Prostate gland (tissue), 2 donors: ENCODE results near the gene NNAT. TPM values are rescaled to one million over a fixed set of nuclear protein-coding genes. Genes with fewer than 3 reads are reported as not detected.

Source experiments
- DNase-seq: peaks from one replicate; pipeline ENCODE4 v3.0.0-alpha.2; 2019; ENCODE audit warnings: low spot score
- H3K27ac ChIP-seq, 2 donors: fragments of 200-600 bp; sonication (generic); 2 replicates each; pipeline ENCODE4 v1.5.1; 2017 to 2019
- H3K27me3 ChIP-seq: fragments of 200-600 bp; sonication (generic); replicated peaks from 2 replicates; pipeline ENCODE4 v1.5.1; 2019; ENCODE audit not compliant: insufficient read depth
- H3K36me3 ChIP-seq, 2 donors: fragments of 200-600 bp; sonication (generic); 1 replicate in 1 of 2; 2 replicates in 1 of 2; pipeline versions ENCODE4 v1.5.1 to v1.8.1; 2017 to 2019
- H3K4me1 ChIP-seq: fragments of 200-600 bp; sonication (generic); replicated peaks from 2 replicates; pipeline ENCODE4 v1.5.1; 2019
- H3K4me3 ChIP-seq, 2 donors: fragments of 200-600 bp; sonication (generic); 2 replicates each; pipeline ENCODE4 v1.5.1; 2017 to 2019
- H3K9me3 ChIP-seq: fragments of 200-600 bp; sonication (generic); 2 replicates; pipeline ENCODE4 v1.5.1; 2017
- CTCF ChIP-seq, 4 experiments: fragments of 200-600 bp in 2 of 4; fragments of 450-650 bp in 2 of 4; sonication (generic) in 2 of 4; IDR thresholded peaks; 1 replicate in 3 of 4; 2 replicates in 1 of 4; pipeline ENCODE4 v1.5.1; 2016 to 2019; ENCODE audit warnings: antibody characterized with exemption in 4 of 4, mild to moderate bottlenecking in 2 of 4, moderate library complexity in 2 of 4
- POLR2A ChIP-seq: fragments of 450-650 bp; IDR thresholded peaks from one replicate; pipeline ENCODE4 v1.6.1; 2016; ENCODE audit warnings: antibody characterized with exemption, mild to moderate bottlenecking
- POLR2AphosphoS5 ChIP-seq: sonication (generic); formaldehyde crosslinking; IDR thresholded peaks from one replicate; pipeline ENCODE4 v1.6.1; 2017; ENCODE audit warnings: antibody characterized with exemption
- WGBS: methylation state at CpG from one replicate; pipeline ENCODE4 v1.1.5; 2018; 5-methylcytosine and 5-hydroxymethylcytosine counted together
- intact Hi-C: fragments of 100-400 bp; cut with DNase I; formaldehyde crosslinking; loops from one replicate; pipeline ENCODE4 v1.14.2; 2022
- total RNA-seq, 2 donors: library from RNA; depleted of rRNA; stranded (reverse); fragments of >200 nt; gene quantifications; one replicate each; pipeline ENCODE4 v1.1.0, GENCODE V29; 2016

NNAT gene
- total RNA-seq, 2 donors from 2014 or later = 0.41 to 4.3 TPM

DNA sequence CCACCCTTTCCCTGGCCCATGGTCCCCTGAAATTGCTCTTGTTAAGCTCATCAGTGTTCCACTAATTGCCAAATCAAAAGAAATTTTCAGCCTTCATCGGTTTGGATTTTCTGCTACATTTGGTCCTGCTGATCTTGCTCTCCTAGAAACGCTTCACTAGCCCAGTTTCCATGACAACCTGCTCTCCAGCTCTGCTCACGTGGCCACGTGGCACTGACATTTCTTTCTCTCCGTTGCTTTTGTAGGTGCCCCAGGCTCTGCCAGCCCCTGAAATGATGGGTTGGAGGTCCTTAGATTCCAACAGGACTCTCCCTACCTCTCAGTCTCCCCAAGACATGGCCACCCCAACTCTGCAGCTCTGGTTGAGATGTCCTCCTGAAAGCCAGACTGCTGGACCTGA is 45.8 kb upstream of the NNAT start:
- WGBS = 67% methylated on average over 5 of the region's 5 CpGs
- DNase-seq = no peak
- TF ChIP-seq POLR2A (no peak), CTCF (IDR thresholded peaks at IDR 0.05) (no peak), POLR2AphosphoS5 (no peak)
- Histone ChIP-seq H3K4me3 (no peak overlapping the region), H3K9me3 (no peaks in the 10 kb centered on the region), H3K27ac (no peak overlapping the region), H3K4me1 (no peaks in the 10 kb centered on the region), H3K27me3 (no peaks in the 10 kb centered on the region), H3K36me3 (no peaks in the 10 kb centered on the region)
- intact Hi-C loops = no loop called here

DNA sequence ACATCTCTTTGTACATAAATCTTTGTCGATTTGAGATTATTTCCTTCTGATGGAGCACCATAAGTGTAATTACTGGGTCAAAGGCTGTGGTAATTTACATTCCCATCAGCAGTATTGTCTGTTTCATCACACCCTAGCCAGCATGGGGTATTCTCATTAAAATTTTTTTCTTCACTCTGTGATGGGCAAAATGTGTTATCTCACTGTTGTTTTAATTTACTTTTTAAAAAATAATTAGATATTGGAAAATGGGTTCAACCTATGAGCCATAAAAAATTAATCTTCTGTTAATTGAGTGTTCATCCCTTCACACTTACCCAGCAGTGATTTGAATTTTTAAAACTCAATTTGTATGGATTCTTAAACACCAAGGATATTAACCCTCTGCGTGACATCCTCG is 44.0 kb upstream of the NNAT start:
- H3K9me3 ChIP-seq = no peaks in the 10 kb centered on the region
- H3K36me3 ChIP-seq = no peaks in the 10 kb centered on the region
- no peak for DNase-seq
- no peak for TF ChIP-seq POLR2AphosphoS5
- no peak for TF ChIP-seq CTCF (IDR thresholded peaks at IDR 0.05)
- TF ChIP-seq POLR2A = no peak
- no peaks in the 10 kb centered on the region for H3K27me3 ChIP-seq
- 91% methylated on average over 3 of the region's 3 CpGs for WGBS
- intact Hi-C loops = no loop called here
- no peak overlapping the region for H3K4me3 ChIP-seq
- no peak overlapping the region for H3K27ac ChIP-seq
- H3K4me1 ChIP-seq = no peaks in the 10 kb centered on the region

GRCh38 chr20:37479266-37479665 is 41.8 kb upstream of the NNAT start:
- no peak overlapping the region for H3K27ac ChIP-seq
- no peaks in the 10 kb centered on the region for H3K9me3 ChIP-seq
- no peak overlapping the region for H3K4me3 ChIP-seq
- 67% methylated on average over 6 of the region's 6 CpGs for WGBS
- H3K36me3 ChIP-seq = no peaks in the 10 kb centered on the region
- DNase-seq = no peak
- no peaks in the 10 kb centered on the region for H3K27me3 ChIP-seq
- TF ChIP-seq POLR2A (no peak), POLR2AphosphoS5 (no peak), CTCF (IDR thresholded peaks at IDR 0.05) (no peak)
- intact Hi-C loops = no loop called here
- H3K4me1 ChIP-seq = no peaks in the 10 kb centered on the region

DNA sequence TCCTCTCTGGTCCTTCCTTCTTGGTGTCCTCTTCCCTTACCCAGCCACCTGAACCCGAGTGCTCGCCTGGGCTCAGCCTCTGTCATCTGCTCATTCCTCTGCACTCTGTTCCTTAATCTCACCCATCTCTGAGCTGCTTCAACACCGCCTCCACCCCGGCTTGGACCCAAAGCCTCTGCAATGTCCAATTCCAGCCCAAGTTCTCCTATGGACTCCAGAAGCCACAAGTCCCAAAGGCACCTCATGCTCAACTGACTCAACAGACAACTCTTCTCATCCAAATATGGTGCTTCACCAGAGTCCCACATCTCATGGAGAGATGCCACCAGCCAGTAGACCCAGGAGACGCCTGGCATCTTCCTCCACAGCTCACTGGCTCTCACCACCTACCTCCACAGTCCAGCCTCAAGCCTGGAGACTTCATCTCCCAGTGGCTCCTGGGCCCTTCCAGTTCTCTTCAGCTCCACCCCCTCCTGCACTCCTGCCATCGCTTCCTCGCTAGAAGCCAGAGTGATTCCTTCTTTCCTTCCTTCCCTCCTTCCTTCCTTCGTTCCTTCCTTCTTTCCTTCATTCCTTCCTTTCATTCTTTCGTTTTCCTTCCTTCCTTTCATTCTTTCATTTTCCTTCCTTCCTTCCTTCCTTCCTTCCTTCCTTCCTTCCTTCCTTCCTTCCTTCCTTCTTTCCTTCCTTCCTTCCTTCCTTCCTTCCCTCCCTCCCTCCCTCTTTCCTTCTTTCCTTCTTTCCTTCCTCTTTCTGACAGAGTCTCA is 40.9 kb upstream of the NNAT start:
- no peaks in the 10 kb centered on the region for H3K4me1 ChIP-seq
- intact Hi-C loops = no loop called here
- no peak overlapping the region for H3K27ac ChIP-seq
- no peak overlapping the region for H3K4me3 ChIP-seq
- TF ChIP-seq POLR2A (no peak), CTCF (IDR thresholded peaks at IDR 0.05) (no peak), POLR2AphosphoS5 (no peak)
- no peak for DNase-seq
- H3K36me3 ChIP-seq = no peaks in the 10 kb centered on the region
- 95% methylated on average over 9 of the region's 9 CpGs for WGBS
- no peaks in the 10 kb centered on the region for H3K9me3 ChIP-seq
- H3K27me3 ChIP-seq = no peaks in the 10 kb centered on the region

GRCh38 chr20:37480919-37481318 is 40.1 kb upstream of the NNAT start:
- no peak for DNase-seq
- WGBS = 61% methylated on average over 1 of the region's 1 CpG
- no peak for TF ChIP-seq CTCF (IDR thresholded peaks at IDR 0.05)
- TF ChIP-seq POLR2A = no peak
- no peak for TF ChIP-seq POLR2AphosphoS5

More at GRCh38 chr20:37480919-37481318, 40.1 kb upstream of the NNAT start:
- Histone ChIP-seq H3K27ac (no peak overlapping the region), H3K36me3 (no peaks in the 10 kb centered on the region), H3K9me3 (no peaks in the 10 kb centered on the region), H3K27me3 (no peaks in the 10 kb centered on the region), H3K4me1 (no peaks in the 10 kb centered on the region), H3K4me3 (no peak overlapping the region)
- intact Hi-C loops = no loop called here
